ENCODE data around the gene NXN. TPM values are rescaled to one million over a fixed set of nuclear protein-coding genes. Genes with fewer than 3 reads are reported as not detected.

The NXN gene
- total RNA-seq, 2 donors from 2014 or later, result 24.4 TPM

- Histone ChIP-seq H3K4me3 (no peak overlapping the region), H3K4me1 (peaks cover 11% of the 10 kb centered on the region), H3K36me3 (replicated peaks in 1 of 2; ENCODE audit: insufficient read depth in 1 of 2, low read depth in 2 of 2) (no peaks in the 10 kb centered on the region), H3K9me3 (no peaks in the 10 kb centered on the region), H3K27ac (peak overlapping the region in 1 of 4 donors; percentile 26), H3K27me3 (no peaks in the 10 kb centered on the region)
- intact Hi-C loops (cut with DNase I), result no loop called here
- ATAC-seq (no peak), DNase-seq (no peak)
- TF ChIP-seq, protein P1, sequence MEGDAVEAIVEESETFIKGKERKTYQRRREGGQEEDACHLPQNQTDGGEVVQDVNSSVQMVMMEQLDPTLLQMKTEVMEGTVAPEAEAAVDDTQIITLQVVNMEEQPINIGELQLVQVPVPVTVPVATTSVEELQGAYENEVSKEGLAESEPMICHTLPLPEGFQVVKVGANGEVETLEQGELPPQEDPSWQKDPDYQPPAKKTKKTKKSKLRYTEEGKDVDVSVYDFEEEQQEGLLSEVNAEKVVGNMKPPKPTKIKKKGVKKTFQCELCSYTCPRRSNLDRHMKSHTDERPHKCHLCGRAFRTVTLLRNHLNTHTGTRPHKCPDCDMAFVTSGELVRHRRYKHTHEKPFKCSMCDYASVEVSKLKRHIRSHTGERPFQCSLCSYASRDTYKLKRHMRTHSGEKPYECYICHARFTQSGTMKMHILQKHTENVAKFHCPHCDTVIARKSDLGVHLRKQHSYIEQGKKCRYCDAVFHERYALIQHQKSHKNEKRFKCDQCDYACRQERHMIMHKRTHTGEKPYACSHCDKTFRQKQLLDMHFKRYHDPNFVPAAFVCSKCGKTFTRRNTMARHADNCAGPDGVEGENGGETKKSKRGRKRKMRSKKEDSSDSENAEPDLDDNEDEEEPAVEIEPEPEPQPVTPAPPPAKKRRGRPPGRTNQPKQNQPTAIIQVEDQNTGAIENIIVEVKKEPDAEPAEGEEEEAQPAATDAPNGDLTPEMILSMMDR (IDR thresholded peaks at IDR 0.05), result no peak
- WGBS, 2 donors, result 84 to 92% methylated on average over 11 of the region's 11 CpGs
Measured at GRCh38 chr17:848402-848801, 131.2 kb downstream of the NXN start.

GRCh38 chr17:846901-847843 lies 132.4 kb downstream of the NXN start:
- 49 to 68% methylated on average over 31 to 32 of the region's 32 CpGs for WGBS, 2 donors

GRCh38 chr17:841313-841712 lies 138.3 kb downstream of the NXN start:
- H3K4me3 ChIP-seq, result no peak overlapping the region

More at GRCh38 chr17:846901-847843, 132.4 kb downstream of the NXN start:
- H3K36me3 ChIP-seq (replicated peaks in 1 of 2; ENCODE audit: insufficient read depth in 1 of 2, low read depth in 2 of 2), result no peaks in the 10 kb centered on the region
- TF ChIP-seq, protein P1 (IDR thresholded peaks at IDR 0.05), result no peak
- peak in 1 of 3 donors; percentile 29 for TF ChIP-seq POLR2A (IDR thresholded peaks at IDR 0.05)
- ATAC-seq (peak; percentile 61), DNase-seq (peak in 3 of 4 donors; percentile 4 to 29 (median 22))
- H3K27me3 ChIP-seq, result no peaks in the 10 kb centered on the region
- peak overlapping the region in 3 of 4 donors; percentile 26 to 78 (median 73) for H3K27ac ChIP-seq
- no peaks in the 10 kb centered on the region for H3K9me3 ChIP-seq
- no peak overlapping the region for H3K4me3 ChIP-seq
- peaks cover 11% of the 10 kb centered on the region for H3K4me1 ChIP-seq
- intact Hi-C loops (cut with DNase I), result no loop called here

DNA sequence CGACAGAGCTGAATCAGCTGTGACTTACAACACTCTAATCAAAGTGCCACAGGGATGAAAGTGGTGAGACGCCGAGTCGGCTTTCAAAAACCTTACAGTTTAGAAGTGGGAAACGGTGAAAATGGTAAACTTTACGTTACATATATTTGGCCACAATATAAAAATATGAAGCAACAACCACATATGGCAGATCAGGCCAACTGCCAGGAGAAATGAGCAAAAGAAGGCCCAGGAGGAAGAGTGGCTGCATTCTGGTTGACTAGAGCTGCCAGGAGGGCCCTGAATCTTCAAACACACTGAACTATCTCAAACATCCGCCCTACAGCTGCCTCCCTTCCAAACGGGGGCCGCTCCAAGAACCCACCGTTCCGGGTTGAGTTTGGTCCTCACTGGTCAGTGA lies 141.1 kb downstream of the NXN start:
- TF ChIP-seq, protein P1 (IDR thresholded peaks at IDR 0.05), result no peak
- TF ChIP-seq POLR2A (IDR thresholded peaks at IDR 0.05), result no peak

More at GRCh38 chr17:841313-841712, 138.3 kb downstream of the NXN start:
- DNase-seq (no peak), ATAC-seq (no peak)
- no peaks in the 10 kb centered on the region for H3K4me1 ChIP-seq
- H3K27me3 ChIP-seq, result no peaks in the 10 kb centered on the region
- H3K27ac ChIP-seq, result no peak overlapping the region
- no peak for TF ChIP-seq POLR2A (IDR thresholded peaks at IDR 0.05)
- TF ChIP-seq, protein P1 (IDR thresholded peaks at IDR 0.05), result no peak
- no peaks in the 10 kb centered on the region for H3K36me3 ChIP-seq (replicated peaks in 1 of 2; ENCODE audit: insufficient read depth in 1 of 2, low read depth in 2 of 2)
- WGBS, 2 donors, result 66 to 72% methylated on average over 7 to 30 of the region's 33 CpGs
- intact Hi-C loops (cut with DNase I), result no loop called here
- H3K9me3 ChIP-seq, result no peaks in the 10 kb centered on the region

More for the DNA sequence above, 141.1 kb downstream of the NXN start:
- 91 to 95% methylated on average over 9 to 11 of the region's 11 CpGs for WGBS, 2 donors
- Histone ChIP-seq H3K27ac (no peak overlapping the region), H3K9me3 (no peaks in the 10 kb centered on the region), H3K27me3 (no peaks in the 10 kb centered on the region), H3K4me3 (no peak overlapping the region), H3K4me1 (no peaks in the 10 kb centered on the region), H3K36me3 (replicated peaks in 1 of 2; ENCODE audit: insufficient read depth in 1 of 2, low read depth in 2 of 2) (no peaks in the 10 kb centered on the region)
- ATAC-seq, result no peak
- intact Hi-C loops (cut with DNase I), result no loop called here
- no peak for DNase-seq
